ENCODE measurements around the gene LY6G6D.
A peak's percentile ranks its signal among the peaks of the same experiment; 100 is the strongest.

LY6G6D gene

DNA sequence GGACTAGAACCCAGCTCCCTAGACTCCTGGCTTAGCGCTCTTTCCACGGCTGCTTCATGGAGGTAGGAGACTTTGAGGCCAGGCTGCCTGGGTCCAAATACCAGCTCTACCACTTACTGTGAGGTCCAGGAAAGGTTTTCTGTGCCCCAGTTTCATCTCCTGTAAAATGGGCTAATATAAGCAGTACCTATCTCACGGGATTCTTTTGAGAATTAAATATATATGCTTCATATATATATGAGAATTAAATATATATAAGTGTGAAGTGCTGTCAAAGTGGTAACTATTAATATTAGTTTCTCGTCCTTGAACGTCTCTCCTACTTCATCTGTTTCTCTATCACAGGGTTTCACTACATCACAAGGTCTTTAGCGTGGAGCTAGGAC lies 24.1 kb upstream of the LY6G6D start:
- DNase-seq (ENCODE audit: insufficient read length, low spot score) (no peak), FAIRE-seq (no peak)
- TF ChIP-seq POLR2AphosphoS5 (IDR thresholded peaks at IDR 0.05; ENCODE audit: low read depth, low read length) (no peak), PAX5 (IDR thresholded peaks at IDR 0.05; ENCODE audit: insufficient read depth, low read length, severe bottlenecking) (no peak), TAF1 (IDR thresholded peaks at IDR 0.05; ENCODE audit: low read depth, low read length) (no peak), POLR2A (IDR thresholded peaks at IDR 0.05; ENCODE audit: low read depth, low read length) (no peak), POU2F2 (IDR thresholded peaks at IDR 0.05; ENCODE audit: low read depth, low read length) (no peak), SPI1 (IDR thresholded peaks at IDR 0.05; ENCODE audit: low read depth, low read length) (no peak)

DNA sequence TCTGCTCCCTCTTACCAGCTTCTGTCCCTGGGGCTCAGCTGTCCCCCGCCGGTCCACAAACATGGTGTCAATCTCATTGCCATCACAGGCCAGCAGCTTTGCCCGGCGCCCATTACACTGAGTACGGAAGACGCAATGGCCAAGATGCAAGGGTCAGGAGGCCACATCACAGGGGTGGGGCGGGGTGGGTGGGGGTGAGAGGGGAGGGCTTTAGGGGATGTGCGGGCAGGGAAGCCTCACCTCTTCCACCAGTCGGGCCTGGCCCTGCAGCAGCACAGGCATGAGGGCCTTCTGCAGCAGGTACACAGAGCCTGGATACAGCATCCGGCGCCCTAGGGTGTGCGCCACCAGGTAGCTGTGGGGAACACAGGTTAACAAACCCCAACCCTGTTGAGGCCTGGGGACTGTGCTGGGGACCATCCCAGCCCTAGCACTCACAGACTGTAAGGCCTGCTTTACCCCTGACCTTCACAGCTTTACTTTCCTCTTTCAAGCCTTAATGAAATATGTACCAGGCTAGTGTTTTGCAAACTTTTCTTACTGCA lies 23.5 kb upstream of the LY6G6D start:
- DNase-seq (ENCODE audit: insufficient read length, low spot score) (no peak), FAIRE-seq (no peak)
- TF ChIP-seq SPI1 (IDR thresholded peaks at IDR 0.05; ENCODE audit: low read depth, low read length) (no peak), PAX5 (IDR thresholded peaks at IDR 0.05; ENCODE audit: insufficient read depth, low read length, severe bottlenecking) (no peak), POU2F2 (IDR thresholded peaks at IDR 0.05; ENCODE audit: low read depth, low read length) (no peak), POLR2A (IDR thresholded peaks at IDR 0.05; ENCODE audit: low read depth, low read length) (no peak), TAF1 (IDR thresholded peaks at IDR 0.05; ENCODE audit: low read depth, low read length) (no peak), POLR2AphosphoS5 (IDR thresholded peaks at IDR 0.05; ENCODE audit: low read depth, low read length) (no peak)

GRCh38 chr6:31692353-31692752 lies 22.8 kb upstream of the LY6G6D start:
- DNase-seq (ENCODE audit: insufficient read length, low spot score) (no peak), FAIRE-seq (no peak)
- TF ChIP-seq TAF1 (IDR thresholded peaks at IDR 0.05; ENCODE audit: low read depth, low read length), result no peak
- no peak for TF ChIP-seq POLR2A (IDR thresholded peaks at IDR 0.05; ENCODE audit: low read depth, low read length)
- no peak for TF ChIP-seq PAX5 (IDR thresholded peaks at IDR 0.05; ENCODE audit: insufficient read depth, low read length, severe bottlenecking)
- TF ChIP-seq POLR2AphosphoS5 (IDR thresholded peaks at IDR 0.05; ENCODE audit: low read depth, low read length), result no peak
- TF ChIP-seq SPI1 (IDR thresholded peaks at IDR 0.05; ENCODE audit: low read depth, low read length), result no peak
- TF ChIP-seq POU2F2 (IDR thresholded peaks at IDR 0.05; ENCODE audit: low read depth, low read length), result no peak

GRCh38 chr6:31692886-31693285 lies 22.3 kb upstream of the LY6G6D start:
- DNase-seq (ENCODE audit: insufficient read length, low spot score), result no peak
- FAIRE-seq, result no peak
- TF ChIP-seq POLR2A (IDR thresholded peaks at IDR 0.05; ENCODE audit: low read depth, low read length) (no peak), POLR2AphosphoS5 (IDR thresholded peaks at IDR 0.05; ENCODE audit: low read depth, low read length) (no peak), SPI1 (IDR thresholded peaks at IDR 0.05; ENCODE audit: low read depth, low read length) (no peak), PAX5 (IDR thresholded peaks at IDR 0.05; ENCODE audit: insufficient read depth, low read length, severe bottlenecking) (no peak), TAF1 (IDR thresholded peaks at IDR 0.05; ENCODE audit: low read depth, low read length) (no peak), POU2F2 (IDR thresholded peaks at IDR 0.05; ENCODE audit: low read depth, low read length) (no peak)

- TF ChIP-seq POLR2AphosphoS5 (IDR thresholded peaks at IDR 0.05; ENCODE audit: low read depth, low read length) (no peak), PAX5 (IDR thresholded peaks at IDR 0.05; ENCODE audit: insufficient read depth, low read length, severe bottlenecking) (no peak), POU2F2 (IDR thresholded peaks at IDR 0.05; ENCODE audit: low read depth, low read length) (no peak), SPI1 (IDR thresholded peaks at IDR 0.05; ENCODE audit: low read depth, low read length) (no peak), TAF1 (IDR thresholded peaks at IDR 0.05; ENCODE audit: low read depth, low read length) (no peak), POLR2A (IDR thresholded peaks at IDR 0.05; ENCODE audit: low read depth, low read length) (no peak)
- FAIRE-seq (no peak), DNase-seq (ENCODE audit: insufficient read length, low spot score) (no peak)
Measured at GRCh38 chr6:31693535-31693934, 21.6 kb upstream of the LY6G6D start.

- FAIRE-seq (no peak), DNase-seq (ENCODE audit: insufficient read length, low spot score) (no peak)
- no peak for TF ChIP-seq POLR2A (IDR thresholded peaks at IDR 0.05; ENCODE audit: low read depth, low read length)
- no peak for TF ChIP-seq PAX5 (IDR thresholded peaks at IDR 0.05; ENCODE audit: insufficient read depth, low read length, severe bottlenecking)
- no peak for TF ChIP-seq POLR2AphosphoS5 (IDR thresholded peaks at IDR 0.05; ENCODE audit: low read depth, low read length)
- TF ChIP-seq SPI1 (IDR thresholded peaks at IDR 0.05; ENCODE audit: low read depth, low read length), result no peak
- no peak for TF ChIP-seq TAF1 (IDR thresholded peaks at IDR 0.05; ENCODE audit: low read depth, low read length)
- no peak for TF ChIP-seq POU2F2 (IDR thresholded peaks at IDR 0.05; ENCODE audit: low read depth, low read length)
Measured at GRCh38 chr6:31697555-31697954, 17.6 kb upstream of the LY6G6D start.

DNA sequence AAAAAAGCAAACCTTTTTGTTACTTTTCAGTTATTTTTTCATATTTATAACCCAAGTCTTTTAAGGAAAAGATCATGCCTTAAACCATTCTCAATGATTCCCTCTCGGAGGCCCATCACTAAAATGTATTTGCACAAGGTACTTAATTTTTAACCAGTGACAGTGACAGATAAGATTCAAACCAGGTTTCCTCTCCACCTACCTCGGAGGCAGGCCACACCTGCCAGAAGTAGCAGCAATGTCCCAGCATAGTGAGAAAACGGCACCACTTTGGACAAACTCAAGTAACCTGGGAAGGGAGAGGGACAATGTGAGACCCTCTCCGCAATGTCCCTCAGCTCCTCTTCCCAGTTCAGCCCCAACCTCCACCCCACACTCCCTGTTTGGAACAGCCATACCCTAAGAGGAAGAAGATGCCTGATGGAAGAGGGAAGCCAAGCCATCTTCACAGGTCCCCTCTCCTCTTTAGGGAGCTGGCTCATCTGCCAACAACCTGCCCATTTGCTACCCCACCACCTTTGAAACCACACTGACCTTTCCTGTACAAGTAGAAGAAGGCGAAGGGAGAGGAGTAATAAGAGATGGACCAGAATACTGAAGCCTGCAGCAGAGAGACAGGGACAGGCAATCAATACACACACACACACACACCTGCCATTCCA lies 14.3 kb upstream of the LY6G6D start:
- FAIRE-seq (no peak), DNase-seq (ENCODE audit: insufficient read length, low spot score) (no peak)
- TF ChIP-seq TAF1 (IDR thresholded peaks at IDR 0.05; ENCODE audit: low read depth, low read length) (no peak), POU2F2 (IDR thresholded peaks at IDR 0.05; ENCODE audit: low read depth, low read length) (no peak), SPI1 (IDR thresholded peaks at IDR 0.05; ENCODE audit: low read depth, low read length) (no peak), POLR2AphosphoS5 (IDR thresholded peaks at IDR 0.05; ENCODE audit: low read depth, low read length) (no peak), PAX5 (IDR thresholded peaks at IDR 0.05; ENCODE audit: insufficient read depth, low read length, severe bottlenecking) (no peak), POLR2A (IDR thresholded peaks at IDR 0.05; ENCODE audit: low read depth, low read length) (no peak)

DNA sequence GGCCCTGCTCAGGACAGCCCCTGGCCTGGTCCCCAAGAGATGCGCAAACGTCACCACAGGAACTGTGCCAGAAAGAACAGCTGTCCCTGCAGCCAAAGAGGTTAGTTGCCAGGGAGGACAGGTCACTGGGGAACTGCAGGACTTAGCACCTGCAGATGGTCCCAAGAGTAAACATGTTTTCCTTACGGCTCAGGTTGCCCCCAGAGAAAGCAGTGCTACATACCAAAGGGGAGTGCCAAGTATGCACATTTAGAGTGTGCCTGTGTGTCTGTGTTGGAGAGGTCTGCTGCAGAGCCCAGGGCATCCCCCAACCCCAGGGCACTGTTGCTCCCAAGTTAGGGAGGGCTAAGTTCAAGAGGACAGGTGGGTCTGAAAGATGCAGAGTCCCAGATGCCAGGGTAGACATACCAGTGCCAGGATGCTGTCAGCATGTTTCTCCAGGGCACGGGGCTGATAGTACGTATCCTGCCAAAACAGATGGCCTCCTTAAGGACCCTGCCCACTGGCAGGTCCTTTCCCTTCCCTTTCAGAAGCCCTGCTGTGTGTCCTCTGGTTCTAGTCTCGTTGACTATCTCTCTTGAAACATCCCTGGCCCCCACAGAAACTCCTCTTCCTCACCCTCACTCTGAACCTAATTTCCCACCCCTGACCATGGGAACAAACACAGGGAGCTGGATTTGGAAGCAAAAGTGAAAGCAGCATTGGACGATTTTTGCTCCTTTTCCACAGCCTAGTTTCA lies 13.3 kb upstream of the LY6G6D start:
- FAIRE-seq (peak; percentile 28), DNase-seq (ENCODE audit: insufficient read length, low spot score) (no peak)
- no peak for TF ChIP-seq SPI1 (IDR thresholded peaks at IDR 0.05; ENCODE audit: low read depth, low read length)

DNA sequence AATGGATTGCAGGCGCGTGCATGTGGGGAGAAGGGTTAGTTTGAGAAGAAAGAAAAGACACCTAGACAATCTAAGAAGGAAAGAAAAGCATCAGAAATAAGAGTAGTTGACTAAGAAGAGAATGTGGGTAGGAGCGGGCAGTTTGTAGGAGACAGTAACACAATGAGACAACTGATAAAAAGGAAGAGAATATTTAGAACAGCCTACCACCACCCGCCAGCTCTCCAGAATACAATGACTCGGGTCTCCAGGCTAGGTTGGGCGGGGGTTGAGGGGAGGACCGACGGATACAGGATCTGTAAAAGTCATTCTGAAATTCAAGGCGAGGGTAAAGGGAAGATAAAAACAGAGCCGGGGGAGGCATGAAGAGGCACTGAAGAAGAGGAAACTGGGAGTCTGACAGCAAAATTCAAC lies 12.7 kb upstream of the LY6G6D start:
- DNase-seq (ENCODE audit: insufficient read length, low spot score) (no peak), FAIRE-seq (no peak)
- TF ChIP-seq POU2F2 (IDR thresholded peaks at IDR 0.05; ENCODE audit: low read depth, low read length), result no peak
- TF ChIP-seq POLR2A (IDR thresholded peaks at IDR 0.05; ENCODE audit: low read depth, low read length), result no peak
- TF ChIP-seq POLR2AphosphoS5 (IDR thresholded peaks at IDR 0.05; ENCODE audit: low read depth, low read length), result no peak
- TF ChIP-seq TAF1 (IDR thresholded peaks at IDR 0.05; ENCODE audit: low read depth, low read length), result no peak
- no peak for TF ChIP-seq SPI1 (IDR thresholded peaks at IDR 0.05; ENCODE audit: low read depth, low read length)
